Spinal cord (tissue), 10 donors: ENCODE measurements around the gene TM4SF5. TPM values are rescaled to one million over a fixed set of nuclear protein-coding genes. Genes with fewer than 3 reads are reported as not detected.

Experiments
- DNase-seq, 6 donors: peaks; one replicate each; pipeline versions ENCODE4 v3.0.0 to v3.0.0-alpha.2; 2013 to 2015; ENCODE audit warnings: low spot score in 6 of 6, low read depth in 4 of 6
- H3K27ac ChIP-seq: one replicate; pipeline ENCODE4 v1.5.1; 2013; ENCODE audit warnings: low read depth, low read length, control low read depth
- H3K27me3 ChIP-seq: one replicate; pipeline ENCODE4 v1.6.1; 2013; ENCODE audit warnings: low read length; ENCODE audit not compliant: control insufficient read depth, insufficient read depth
- H3K36me3 ChIP-seq: one replicate; pipeline ENCODE4 v1.6.1; 2013; ENCODE audit warnings: low read length; ENCODE audit not compliant: control insufficient read depth, insufficient read depth
- H3K4me1 ChIP-seq: one replicate; pipeline ENCODE4 v1.6.1; 2013; ENCODE audit warnings: low read length; ENCODE audit not compliant: control insufficient read depth, insufficient read depth
- H3K4me3 ChIP-seq: one replicate; pipeline ENCODE4 v1.5.1; 2013; ENCODE audit warnings: low read depth, low read length, control low read depth
- H3K9me3 ChIP-seq: one replicate; pipeline ENCODE4 v1.6.1; 2013; ENCODE audit warnings: low read length; ENCODE audit not compliant: control insufficient read depth, insufficient read depth
- WGBS: methylation state at CpG from one replicate; pipeline ENCODE4 v1.1.5; 2013; ENCODE audit warnings: missing lambda C conversion rate; ENCODE audit not compliant: insufficient coverage; 5-methylcytosine and 5-hydroxymethylcytosine counted together
- polyA plus RNA-seq, 2 donors: library from polyadenylated mRNA; unstranded; fragments of 120-200 nt; gene quantifications; one replicate each; pipeline ENCODE4 v1.2.1, GENCODE V29; 2013; ENCODE audit not compliant: insufficient read length in 2 of 2
- total RNA-seq, 2 donors: library from RNA; depleted of rRNA in 1 of 2; stranded (reverse); fragments of 120-200 nt in 1 of 2; fragments of >200 nt in 1 of 2; gene quantifications; one replicate each; pipeline versions ENCODE4 v1.2.3 to v1.2.4, GENCODE V29; 2013 to 2014
- donor health status: healthy.

The TM4SF5 gene
- total and polyA plus RNA-seq, 4 donors: not detected

DNA sequence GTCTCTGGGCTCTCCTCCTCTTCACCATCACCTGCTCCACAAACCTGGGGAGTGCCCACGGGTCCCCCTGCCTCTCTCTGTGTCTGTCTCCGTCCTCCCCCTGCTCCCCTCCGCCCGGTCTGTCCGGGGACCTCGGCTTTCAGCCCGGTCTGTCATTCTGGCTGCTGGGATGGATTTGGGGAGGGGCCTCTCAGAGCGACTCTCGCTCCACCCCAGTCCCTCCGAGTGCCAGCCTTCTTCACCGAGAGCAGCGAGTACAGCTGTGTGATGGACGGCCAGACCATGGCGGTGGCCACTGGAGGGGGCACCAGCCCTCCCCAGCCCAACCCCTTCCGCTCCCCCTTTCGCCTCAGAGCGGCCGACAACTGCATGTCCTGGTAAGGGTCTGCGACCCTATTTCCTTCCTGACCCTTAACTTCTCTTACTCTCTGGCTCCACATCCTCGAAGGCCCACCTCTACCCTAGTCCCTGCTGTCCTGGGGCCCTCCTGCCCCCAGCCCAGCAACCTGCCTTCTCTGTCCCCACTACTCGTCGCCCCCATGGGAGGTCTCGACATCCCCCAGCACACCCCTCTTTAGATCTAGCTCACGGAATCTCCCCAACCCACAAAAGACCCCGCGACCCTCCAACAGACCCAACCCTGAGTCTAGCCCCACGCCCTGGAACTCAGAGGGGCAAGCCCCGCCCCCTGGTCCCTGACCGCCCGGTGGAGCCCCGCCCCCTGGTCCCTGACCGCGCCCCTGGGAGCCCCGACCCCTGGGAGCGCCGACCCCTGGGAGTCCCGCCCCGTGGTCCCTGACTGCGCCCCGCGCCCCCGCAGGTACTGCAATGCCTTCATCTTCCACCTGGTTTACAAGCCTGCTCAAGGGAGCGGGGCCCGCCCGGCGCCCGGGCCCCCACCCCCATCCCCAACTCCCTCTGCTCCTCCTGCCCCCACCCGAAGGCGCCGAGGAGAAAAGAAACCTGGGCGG, 26.4 kb upstream of the TM4SF5 start:
- Histone ChIP-seq H3K4me3 (no peak overlapping the region), H3K9me3 (no peaks in the 10 kb centered on the region), H3K4me1 (peaks cover 13% of the 10 kb centered on the region), H3K27ac (no peak overlapping the region), H3K27me3 (peaks cover 61% of the 10 kb centered on the region), H3K36me3 (no peaks in the 10 kb centered on the region)
- WGBS: under 1% methylated on average over 31 of the region's 51 CpGs
- DNase-seq: no peak

DNA sequence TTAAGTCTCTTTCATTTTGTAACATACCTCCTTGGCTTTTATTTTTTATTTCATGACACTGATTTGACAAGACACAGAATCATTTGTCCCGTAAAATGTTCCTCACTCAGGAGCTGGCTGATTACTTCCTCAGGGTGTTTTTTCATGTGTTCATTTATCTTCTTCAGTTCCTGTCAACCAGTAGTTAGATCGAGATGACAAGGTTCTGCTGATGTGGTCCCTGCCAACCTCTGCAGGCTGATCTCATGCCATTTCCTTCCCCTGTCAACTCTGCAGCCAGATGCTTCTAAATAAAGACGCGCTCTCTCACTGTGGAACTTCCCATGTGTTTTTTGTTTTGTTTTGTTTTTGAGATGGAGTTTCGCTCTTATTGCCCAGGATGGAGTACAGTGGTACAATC, 23.8 kb upstream of the TM4SF5 start:
- no peak overlapping the region for H3K4me3 ChIP-seq
- peaks cover 54% of the 10 kb centered on the region for H3K27me3 ChIP-seq
- H3K27ac ChIP-seq: no peak overlapping the region
- peaks cover 13% of the 10 kb centered on the region for H3K4me1 ChIP-seq
- 70% methylated on average over 2 of the region's 5 CpGs for WGBS
- no peaks in the 10 kb centered on the region for H3K9me3 ChIP-seq
- no peak for DNase-seq
- H3K36me3 ChIP-seq: no peaks in the 10 kb centered on the region

DNA sequence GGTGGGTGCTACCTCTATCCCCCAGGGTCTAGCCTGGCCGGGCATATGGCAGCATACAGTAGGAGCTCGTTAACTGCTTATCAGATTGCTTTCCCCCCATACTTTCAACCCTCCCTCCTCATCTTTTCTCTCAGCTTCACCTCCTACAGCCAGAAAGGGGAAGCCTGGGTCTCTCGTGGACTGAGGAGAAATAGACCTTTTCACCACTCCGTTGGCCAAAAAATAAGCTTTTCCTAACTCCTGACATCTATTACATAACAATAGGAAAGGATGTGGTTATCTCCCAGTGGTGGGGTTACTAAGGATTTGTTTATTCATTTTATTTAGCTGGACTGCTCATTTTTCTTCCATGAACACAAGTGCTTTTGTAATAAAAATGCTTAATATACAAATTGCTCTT, 23.0 kb upstream of the TM4SF5 start:
- Histone ChIP-seq H3K9me3 (no peaks in the 10 kb centered on the region), H3K36me3 (no peaks in the 10 kb centered on the region), H3K4me1 (peaks cover 13% of the 10 kb centered on the region), H3K4me3 (no peak overlapping the region), H3K27ac (no peak overlapping the region), H3K27me3 (peaks cover 47% of the 10 kb centered on the region)
- DNase-seq: no peak
- WGBS: 60% methylated on average over 2 of the region's 4 CpGs

DNA sequence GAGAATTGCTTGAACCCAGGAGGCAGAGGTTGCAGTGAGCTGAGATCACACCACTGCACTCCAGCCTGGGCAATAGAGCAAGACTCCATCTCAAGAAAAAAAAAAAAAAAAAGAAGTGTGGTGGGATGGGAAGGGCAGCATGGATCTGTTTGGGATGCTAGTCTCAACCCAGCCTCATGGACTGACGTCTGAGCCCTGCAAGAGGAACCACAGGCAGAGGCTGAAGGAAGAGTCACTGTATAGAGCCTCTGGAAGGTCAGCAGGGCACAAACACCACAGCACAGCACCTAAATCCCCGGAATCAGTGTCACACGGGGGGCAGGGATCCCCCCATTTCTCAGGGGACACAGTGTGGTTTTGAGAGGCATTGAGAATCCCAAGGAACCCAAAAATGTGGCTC, 21.1 kb upstream of the TM4SF5 start:
- Histone ChIP-seq H3K36me3 (no peaks in the 10 kb centered on the region), H3K27ac (no peak overlapping the region), H3K27me3 (peaks cover 34% of the 10 kb centered on the region), H3K4me3 (no peak overlapping the region), H3K9me3 (no peaks in the 10 kb centered on the region), H3K4me1 (peaks cover 3% of the 10 kb centered on the region)
- DNase-seq: no peak
- WGBS: no CpG with 5 or more reads among the region's 3 CpGs

DNA sequence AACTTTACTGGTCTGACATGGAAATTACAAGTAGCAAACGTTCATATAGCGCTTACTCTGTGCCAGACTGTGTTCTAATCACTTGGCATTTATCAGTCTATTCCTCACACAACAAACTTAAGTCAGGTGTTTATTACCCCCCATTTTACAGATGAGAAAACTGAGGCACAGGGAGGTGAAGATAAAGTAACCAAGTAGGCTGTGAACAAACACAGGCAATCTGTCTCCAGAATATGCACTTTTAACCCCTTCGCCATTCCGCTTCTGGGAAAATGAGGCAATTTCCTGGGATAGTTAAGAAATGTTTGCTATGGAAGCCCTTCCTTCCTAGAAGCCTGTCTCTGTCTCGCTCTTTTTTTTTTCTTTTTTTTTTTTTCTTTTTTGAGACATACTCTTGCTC, 19.8 kb upstream of the TM4SF5 start:
- no peak for DNase-seq
- WGBS: 87% methylated on average over 3 of the region's 5 CpGs
- H3K36me3 ChIP-seq: no peaks in the 10 kb centered on the region
- H3K9me3 ChIP-seq: no peaks in the 10 kb centered on the region
- H3K27ac ChIP-seq: no peak overlapping the region
- H3K4me3 ChIP-seq: no peak overlapping the region
- no peaks in the 10 kb centered on the region for H3K4me1 ChIP-seq
- peaks cover 27% of the 10 kb centered on the region for H3K27me3 ChIP-seq

DNA sequence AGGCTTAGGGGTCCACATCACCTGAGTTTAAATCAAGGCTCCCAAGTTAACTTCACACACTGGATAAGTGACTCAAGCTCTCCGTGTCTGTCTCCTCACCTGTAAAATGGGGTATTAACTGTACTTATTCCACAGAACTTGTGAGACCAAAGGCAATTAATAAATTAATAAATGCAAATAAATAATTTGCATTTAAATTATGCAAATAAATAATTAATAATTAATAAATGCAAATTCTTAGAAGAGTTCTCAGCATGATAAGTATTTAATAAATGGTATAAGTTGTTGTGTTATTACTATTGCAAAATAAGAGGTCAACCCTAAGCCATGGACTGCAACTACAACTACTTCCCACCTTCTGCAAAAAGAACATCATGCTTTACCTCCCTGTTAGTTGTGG, 18.3 kb upstream of the TM4SF5 start:
- no peak for DNase-seq
- H3K36me3 ChIP-seq: no peaks in the 10 kb centered on the region
- H3K9me3 ChIP-seq: no peaks in the 10 kb centered on the region
- no CpG with 5 or more reads among the region's 1 CpG for WGBS
- peaks cover 27% of the 10 kb centered on the region for H3K27me3 ChIP-seq
- H3K4me1 ChIP-seq: no peaks in the 10 kb centered on the region
- no peak overlapping the region for H3K4me3 ChIP-seq
- no peak overlapping the region for H3K27ac ChIP-seq

DNA sequence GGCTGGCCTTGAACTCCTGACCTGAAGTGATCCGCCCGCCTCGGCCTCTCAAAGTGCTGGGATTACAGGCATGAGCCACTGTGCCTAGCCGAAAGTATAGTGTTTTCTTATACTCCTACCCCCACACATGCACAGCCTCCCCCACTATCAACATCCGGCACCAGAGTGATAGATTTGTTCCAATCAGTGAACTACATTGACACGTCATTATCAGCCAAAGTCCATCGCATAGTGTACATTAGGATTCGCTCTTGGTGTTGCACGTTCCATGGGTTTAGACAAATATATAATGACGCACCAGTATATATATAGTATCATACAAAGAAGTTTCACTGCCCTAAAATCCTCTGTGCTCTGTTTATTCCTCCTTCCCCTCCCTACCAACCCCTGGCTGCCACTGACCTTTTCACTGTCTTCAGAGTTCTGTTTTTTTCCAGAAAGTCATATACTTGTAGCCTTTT, 11.9 kb upstream of the TM4SF5 start:
- H3K4me3 ChIP-seq: no peak overlapping the region
- peaks cover 3% of the 10 kb centered on the region for H3K27me3 ChIP-seq
- no peaks in the 10 kb centered on the region for H3K36me3 ChIP-seq
- H3K27ac ChIP-seq: no peak overlapping the region
- WGBS: 90% methylated on average over 4 of the region's 10 CpGs
- no peaks in the 10 kb centered on the region for H3K4me1 ChIP-seq
- no peak for DNase-seq
- H3K9me3 ChIP-seq: no peaks in the 10 kb centered on the region

DNA sequence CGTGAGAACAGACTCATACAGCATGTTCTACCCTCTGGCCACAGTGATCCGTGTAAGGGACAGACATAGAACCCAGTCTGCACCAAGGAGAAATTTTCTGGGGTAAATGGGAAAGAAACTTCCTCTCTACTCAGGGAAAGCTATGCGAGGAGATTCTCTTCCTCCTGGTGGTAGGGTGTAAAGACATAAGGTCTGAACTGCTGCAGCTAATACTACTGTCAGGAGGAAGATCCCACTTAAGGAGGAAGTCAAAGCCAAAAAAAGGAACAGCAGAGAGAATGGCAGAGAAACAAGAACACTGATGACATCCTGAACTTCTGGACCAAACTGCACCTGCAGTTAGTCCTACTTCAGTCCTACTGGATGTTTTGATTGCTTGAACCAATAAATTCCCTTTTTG, 7.1 kb upstream of the TM4SF5 start:
- no peaks in the 10 kb centered on the region for H3K9me3 ChIP-seq
- WGBS: no CpG with 5 or more reads among the region's 3 CpGs
- no peaks in the 10 kb centered on the region for H3K36me3 ChIP-seq
- no peak overlapping the region for H3K27ac ChIP-seq
- H3K27me3 ChIP-seq: peaks cover 3% of the 10 kb centered on the region
- H3K4me1 ChIP-seq: no peaks in the 10 kb centered on the region
- no peak for DNase-seq
- no peak overlapping the region for H3K4me3 ChIP-seq

DNA sequence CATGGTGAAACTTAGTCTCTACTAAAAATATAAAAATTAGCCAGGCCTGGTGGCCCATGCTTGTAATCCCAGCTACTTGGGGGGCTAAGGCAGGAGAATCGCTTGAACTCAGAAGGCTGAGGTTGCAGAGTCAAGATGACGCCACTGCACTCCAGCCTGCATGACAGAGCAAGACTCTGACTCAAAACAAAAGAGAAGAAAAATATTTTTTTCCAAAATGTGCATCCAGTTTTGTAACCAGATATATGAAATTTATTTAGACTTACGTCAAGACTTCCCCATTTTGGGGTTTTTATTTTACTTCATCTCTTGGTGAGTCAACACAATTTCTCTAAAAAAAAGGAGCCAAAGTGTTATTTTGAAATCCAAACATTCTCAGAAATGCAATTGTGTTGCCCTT, 5.5 kb upstream of the TM4SF5 start:
- no peak overlapping the region for H3K4me3 ChIP-seq
- H3K36me3 ChIP-seq: no peaks in the 10 kb centered on the region
- H3K9me3 ChIP-seq: no peaks in the 10 kb centered on the region
- no peak overlapping the region for H3K27ac ChIP-seq
- H3K4me1 ChIP-seq: no peaks in the 10 kb centered on the region
- H3K27me3 ChIP-seq: peaks cover 3% of the 10 kb centered on the region
- 85% methylated on average over 2 of the region's 3 CpGs for WGBS
- no peak for DNase-seq

DNA sequence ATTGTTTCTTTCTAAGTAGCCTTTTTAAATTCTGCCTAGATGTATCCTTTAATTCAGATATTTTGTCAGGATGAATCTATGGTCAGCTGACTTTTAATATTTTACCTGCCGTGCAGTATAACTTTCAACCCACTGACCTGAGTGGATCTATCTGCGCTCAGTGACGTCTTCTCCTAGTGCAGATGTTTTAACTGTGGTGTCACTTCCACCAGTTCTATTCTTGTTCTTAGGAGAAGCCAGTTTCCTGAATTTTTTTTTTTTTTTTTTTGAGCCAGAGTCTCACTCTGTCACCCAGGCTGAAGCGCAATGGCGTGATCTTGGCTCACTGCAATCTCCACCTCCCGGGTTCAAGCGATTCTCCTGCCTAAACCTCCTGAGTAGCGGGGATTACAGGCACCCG, 5.0 kb upstream of the TM4SF5 start:
- WGBS: 94% methylated on average over 7 of the region's 9 CpGs
- peaks cover 3% of the 10 kb centered on the region for H3K27me3 ChIP-seq
- H3K27ac ChIP-seq: no peak overlapping the region
- no peak for DNase-seq
- no peaks in the 10 kb centered on the region for H3K9me3 ChIP-seq
- no peaks in the 10 kb centered on the region for H3K36me3 ChIP-seq
- H3K4me3 ChIP-seq: no peak overlapping the region
- peaks cover 3% of the 10 kb centered on the region for H3K4me1 ChIP-seq
